Measurements from ENCODE around the gene ADGRA3.

GRCh38 chr4:22345678-22346077 is 170.2 kb downstream of the ADGRA3 start:
- TF ChIP-seq CTCF (IDR thresholded peaks at IDR 0.05) = no peak
- TF ChIP-seq POLR2A (IDR thresholded peaks at IDR 0.05) = no peak
- TF ChIP-seq POLR2AphosphoS5 (IDR thresholded peaks at IDR 0.05) = no peak
